ENCODE results near the gene IMMP2L.

IMMP2L gene

GRCh38 chr7:111495173-111495810 lies 67.0 kb downstream of the IMMP2L start:
- TF ChIP-seq CTCF (IDR thresholded peaks at IDR 0.05) = no peak

- TF ChIP-seq CTCF (IDR thresholded peaks at IDR 0.05) = no peak
These were observed 70.1 kb downstream of the IMMP2L start for GRCh38 chr7:111492234-111492633.

- peak; percentile 84 for TF ChIP-seq CTCF (IDR thresholded peaks at IDR 0.05)
These were observed 75.7 kb downstream of the IMMP2L start for GRCh38 chr7:111486472-111487142.

- no peak for TF ChIP-seq CTCF (IDR thresholded peaks at IDR 0.05)
These were observed 76.5 kb downstream of the IMMP2L start for GRCh38 chr7:111485701-111486380.

- TF ChIP-seq CTCF (IDR thresholded peaks at IDR 0.05) = no peak
These were observed 79.2 kb downstream of the IMMP2L start for GRCh38 chr7:111483078-111483477.

- TF ChIP-seq CTCF (IDR thresholded peaks at IDR 0.05) = no peak
These were observed 84.6 kb downstream of the IMMP2L start for GRCh38 chr7:111477462-111478225.

GRCh38 chr7:111476586-111477293 lies 85.6 kb downstream of the IMMP2L start:
- TF ChIP-seq CTCF (IDR thresholded peaks at IDR 0.05) = no peak
